CMK (cell line): ENCODE results near the gene DPAGT1.
"Not testable (repeated sequence)": the region's sequence is repeated elsewhere in the genome, so short reads cannot be mapped to it uniquely, and the experiment has no call there.

Experiments used
- DNase-seq: peaks from one replicate; pipeline ENCODE4 v3.0.0-alpha.2; 2010; ENCODE audit warnings: low read depth

Gene DPAGT1

GRCh38 chr11:119115484-119116234 is 14.0 kb upstream of the DPAGT1 start:
- DNase-seq = no peak

GRCh38 chr11:119114351-119114750 is 12.7 kb upstream of the DPAGT1 start:
- no peak for DNase-seq

- no peak for DNase-seq
Measured at GRCh38 chr11:119113716-119114115, 12.1 kb upstream of the DPAGT1 start.

GRCh38 chr11:119112314-119113020 is 10.8 kb upstream of the DPAGT1 start:
- DNase-seq = no peak

- DNase-seq = no peak
Measured at GRCh38 chr11:119111361-119111925, 9.8 kb upstream of the DPAGT1 start.

- no peak for DNase-seq
Measured at GRCh38 chr11:119110439-119110838, 8.8 kb upstream of the DPAGT1 start.

- DNase-seq = no peak
Measured at GRCh38 chr11:119109843-119110242, 8.2 kb upstream of the DPAGT1 start.

- DNase-seq = no peak
Measured at GRCh38 chr11:119108857-119109221, 7.2 kb upstream of the DPAGT1 start.

- DNase-seq = no peak
Measured at GRCh38 chr11:119108146-119108856, 6.6 kb upstream of the DPAGT1 start.

- no peak for DNase-seq
Measured at GRCh38 chr11:119107538-119108145, 6.0 kb upstream of the DPAGT1 start.

- peak; percentile 89 for DNase-seq
Measured at GRCh38 chr11:119106564-119107537, 5.2 kb upstream of the DPAGT1 start, which contains the start of gene C2CD2L. Gene C2CD2L (plus strand): TSS chr11:119107344. CDS start chr11:119107742, 398 bp downstream.

GRCh38 chr11:119103793-119104192 is 2.1 kb upstream of the DPAGT1 start:
- no peak for DNase-seq

- not testable (repeated sequence) for DNase-seq
Measured at GRCh38 chr11:119103161-119103664, 1.6 kb upstream of the DPAGT1 start.

- DNase-seq = no peak
Measured at GRCh38 chr11:119100994-119101758, 477 bp downstream of the DPAGT1 start.

GRCh38 chr11:119100246-119100970 is 1.2 kb downstream of the DPAGT1 start:
- DNase-seq = no peak

GRCh38 chr11:119099711-119100110 is 1.9 kb downstream of the DPAGT1 start:
- no peak for DNase-seq

- DNase-seq = peak; percentile 99
Measured at GRCh38 chr11:119095066-119095880, 6.4 kb downstream of the DPAGT1 start.

- no peak for DNase-seq
Measured at GRCh38 chr11:119094816-119095065, 6.9 kb downstream of the DPAGT1 start.
